Femur (tissue), 1 donor: Measurements from ENCODE around the gene IPO8.
"Not testable (repeated sequence)": the region's sequence is repeated elsewhere in the genome, so short reads cannot be mapped to it uniquely, and the experiment has no call there.

Source experiments
- DNase-seq: peaks from one replicate; pipeline ENCODE4 v3.0.0-alpha.2; 2017

The IPO8 gene

DNA sequence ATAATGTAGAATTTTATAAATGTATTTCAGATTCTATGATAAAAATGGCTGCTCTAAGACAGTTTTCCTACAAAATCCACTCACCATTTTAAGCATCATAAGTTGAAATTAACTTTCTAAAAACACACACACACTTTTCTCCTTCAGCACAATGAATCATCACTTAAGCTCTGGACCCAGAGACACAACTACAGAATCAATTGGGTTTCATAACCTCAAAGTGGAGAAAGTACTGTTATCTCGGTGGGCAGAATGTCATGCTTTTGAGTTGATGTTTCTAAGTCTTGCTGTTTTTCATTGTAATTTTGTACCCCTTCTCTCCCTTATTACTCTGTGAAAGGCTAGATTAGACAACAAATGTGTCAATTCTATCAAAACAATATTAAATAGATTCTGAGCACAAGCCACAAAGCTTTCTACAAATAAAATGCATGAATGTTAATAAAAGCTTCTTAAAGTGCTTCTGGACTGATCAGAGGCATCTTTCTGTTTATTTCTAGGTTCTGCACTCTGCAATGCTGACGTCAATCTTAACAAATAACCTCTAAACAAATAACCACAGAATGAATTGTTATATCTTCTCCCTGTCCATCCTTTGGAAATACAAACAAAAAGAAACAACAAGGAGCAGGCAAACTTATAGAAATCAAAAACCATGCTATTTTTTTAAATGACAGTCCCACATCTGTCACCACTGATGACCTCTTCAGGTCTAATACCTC is 8.2 kb downstream of the IPO8 start:
- no peak for DNase-seq

DNA sequence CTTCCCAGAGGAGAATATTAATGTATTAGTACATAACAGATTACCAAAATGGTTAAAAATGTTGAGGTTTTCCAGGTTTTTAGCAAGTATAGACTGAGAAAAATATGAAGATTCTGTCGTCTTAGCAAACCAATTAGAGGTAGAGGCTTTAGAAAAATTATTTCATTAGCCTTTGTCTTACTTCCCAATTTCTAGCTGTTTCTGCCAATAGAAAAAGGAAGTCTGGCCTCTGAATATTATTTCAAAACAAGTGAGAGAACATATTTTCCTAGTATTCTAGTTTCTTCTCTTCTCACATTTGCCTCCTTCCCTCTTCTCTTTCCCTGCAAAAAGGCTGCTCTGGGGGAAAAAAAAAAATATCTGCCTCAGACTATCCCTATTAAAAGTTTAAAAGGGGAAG is 16.4 kb downstream of the IPO8 start:
- DNase-seq: no peak

GRCh38 chr12:30678221-30678620 is 17.4 kb downstream of the IPO8 start:
- no peak for DNase-seq

DNA sequence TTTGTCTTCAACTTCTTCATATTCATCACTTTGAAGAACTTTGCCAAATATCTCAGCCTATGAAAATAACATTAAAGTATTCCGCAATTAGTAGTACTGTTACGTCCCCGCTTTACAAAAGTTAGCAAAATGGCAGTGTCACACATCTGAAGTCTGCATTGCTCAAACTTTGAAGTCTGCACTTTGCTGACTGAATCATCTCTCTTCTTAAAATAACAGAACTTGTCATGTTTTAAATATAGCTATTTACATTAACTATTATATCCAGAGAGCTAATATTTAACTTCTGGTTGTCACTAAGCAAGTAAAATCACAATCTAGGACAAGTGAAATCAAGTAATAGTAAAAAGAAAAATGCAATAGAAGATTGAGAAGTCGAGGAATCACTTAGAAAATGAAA is 34.5 kb downstream of the IPO8 start:
- DNase-seq: no peak

GRCh38 chr12:30652034-30652696 is 43.5 kb downstream of the IPO8 start:
- DNase-seq: no peak

DNA sequence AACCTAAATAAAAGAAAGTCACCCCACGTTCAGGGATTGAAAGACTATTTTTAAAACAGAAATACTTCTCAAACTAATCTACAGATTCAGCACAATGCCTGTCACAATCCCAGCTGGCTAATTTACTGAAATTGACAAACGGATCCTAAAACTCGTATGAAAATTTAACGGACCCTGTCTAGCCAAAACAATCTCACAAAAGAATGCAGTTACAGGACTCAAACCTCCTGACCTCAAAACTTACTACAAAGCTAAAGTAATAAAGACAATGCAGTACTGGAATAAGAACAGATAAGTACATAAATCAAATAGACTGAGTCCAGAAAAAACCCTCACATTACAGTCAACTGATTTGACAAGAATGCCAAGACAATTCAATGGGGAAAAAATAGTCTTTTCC is 48.8 kb downstream of the IPO8 start:
- DNase-seq: no peak

DNA sequence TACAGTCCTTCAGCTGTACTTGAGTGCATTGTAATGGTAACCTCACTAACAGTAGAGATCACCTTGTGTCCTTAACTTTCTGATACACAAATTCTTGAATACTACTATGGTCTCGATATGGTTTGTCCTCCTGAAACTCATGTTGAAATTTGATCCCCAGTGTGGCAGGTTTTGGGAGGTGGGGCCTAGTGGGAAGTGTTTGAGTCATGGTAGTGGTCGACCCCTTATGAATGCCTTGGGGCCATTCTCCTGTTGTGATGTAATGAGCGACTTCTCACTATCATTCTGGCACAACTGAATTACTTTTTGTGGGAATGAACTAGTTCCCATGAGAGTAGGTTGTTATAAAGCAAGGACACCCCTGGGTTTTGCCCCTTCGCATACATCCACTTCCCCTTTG is 52.3 kb downstream of the IPO8 start:
- no peak for DNase-seq

GRCh38 chr12:30640392-30640791 is 55.3 kb downstream of the IPO8 start:
- no peak for DNase-seq

DNA sequence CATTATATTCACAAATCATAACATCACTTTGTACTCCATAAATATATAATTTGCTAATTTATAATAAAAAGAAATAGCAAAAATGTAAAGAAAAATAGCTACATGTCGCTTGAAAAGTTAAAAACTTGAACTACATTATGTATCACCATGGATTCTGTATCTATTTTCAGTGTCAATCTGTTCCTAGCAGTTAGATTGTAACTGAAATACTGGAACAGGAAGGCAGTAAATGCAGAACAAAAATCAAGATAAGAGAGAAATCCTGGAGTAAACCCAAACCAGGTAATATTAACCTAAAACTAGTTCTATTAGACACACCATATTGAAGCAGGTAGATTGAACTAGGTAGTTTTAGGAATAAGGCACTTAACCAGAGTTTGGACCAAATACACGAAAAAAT is 60.3 kb downstream of the IPO8 start:
- no peak for DNase-seq

GRCh38 chr12:30631740-30632139 is 63.9 kb downstream of the IPO8 start:
- DNase-seq: no peak

DNA sequence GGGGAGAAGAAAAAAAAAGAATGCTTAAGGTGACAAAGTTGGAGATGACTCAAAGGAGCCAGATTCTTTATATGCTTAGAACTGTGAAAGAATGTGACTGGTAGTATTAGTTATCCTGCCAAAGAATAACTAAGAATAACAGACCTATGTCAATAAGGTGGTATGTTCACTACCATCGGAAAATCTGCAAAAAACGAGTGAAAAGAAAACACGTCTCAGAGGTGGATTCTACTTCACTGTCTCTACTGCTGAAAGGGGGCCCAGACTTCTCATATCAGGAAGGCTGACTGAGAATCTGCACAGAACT is 64.7 kb downstream of the IPO8 start:
- no peak for DNase-seq

- no peak for DNase-seq
These were observed 65.3 kb downstream of the IPO8 start for GRCh38 chr12:30630076-30630978.

DNA sequence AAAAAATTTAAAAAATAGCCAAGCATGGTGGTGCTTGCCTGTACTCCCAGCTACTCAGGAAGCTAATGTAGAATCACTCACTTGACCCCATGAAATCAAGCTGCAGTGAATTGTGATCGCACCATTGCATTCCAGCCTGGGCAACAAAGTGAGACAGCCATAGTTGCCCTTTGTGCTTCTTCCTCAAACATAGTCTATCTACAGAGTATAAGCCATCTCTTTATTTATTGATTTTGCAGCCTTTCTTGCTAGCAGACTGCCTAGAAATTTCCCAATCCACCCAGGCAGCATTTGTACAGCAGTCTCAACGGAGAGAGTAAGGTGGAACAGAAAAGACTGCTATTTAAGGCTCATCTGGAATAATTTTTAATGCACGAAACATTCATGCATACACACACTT is 68.8 kb downstream of the IPO8 start:
- DNase-seq: no peak

DNA sequence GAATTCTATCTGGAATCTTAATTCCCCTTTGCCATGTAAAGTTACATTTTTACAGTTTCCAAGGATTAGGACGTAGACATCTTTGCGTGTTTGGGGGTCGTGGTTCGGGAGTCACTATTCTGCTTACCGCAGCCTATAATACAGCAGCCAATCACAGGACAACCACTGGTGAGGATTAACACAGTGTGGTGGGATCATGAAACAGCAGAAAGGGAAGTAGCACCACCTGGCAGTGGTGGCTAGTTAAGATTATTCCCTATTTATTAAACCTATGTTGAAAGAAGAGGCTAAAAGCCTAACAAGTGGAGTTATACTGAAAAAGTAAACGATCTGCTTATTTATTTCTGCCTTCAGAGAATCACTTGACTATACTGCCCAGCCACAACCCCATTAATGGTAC is 71.7 kb downstream of the IPO8 start:
- no peak for DNase-seq

DNA sequence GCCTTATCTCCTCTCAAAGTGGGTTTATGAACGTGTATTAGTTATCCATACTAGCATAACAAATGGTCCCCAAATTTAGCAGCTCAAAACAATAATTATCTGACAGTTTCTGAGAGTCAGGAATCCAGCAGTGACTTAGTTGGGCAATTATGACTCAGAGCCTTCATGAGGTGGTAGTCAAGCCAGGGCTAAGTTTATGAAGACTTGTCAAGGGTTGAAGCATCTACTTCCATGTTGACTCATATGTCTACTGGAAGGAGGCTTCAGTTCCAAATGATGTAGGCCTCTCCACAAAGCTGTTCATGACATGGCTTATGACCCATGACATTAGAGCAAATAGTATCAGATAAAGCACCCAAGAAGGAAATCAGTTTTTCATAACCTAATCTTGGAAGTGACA is 73.2 kb downstream of the IPO8 start:
- DNase-seq: no peak

GRCh38 chr12:30621663-30622241 is 73.9 kb downstream of the IPO8 start:
- not testable (repeated sequence) for DNase-seq

DNA sequence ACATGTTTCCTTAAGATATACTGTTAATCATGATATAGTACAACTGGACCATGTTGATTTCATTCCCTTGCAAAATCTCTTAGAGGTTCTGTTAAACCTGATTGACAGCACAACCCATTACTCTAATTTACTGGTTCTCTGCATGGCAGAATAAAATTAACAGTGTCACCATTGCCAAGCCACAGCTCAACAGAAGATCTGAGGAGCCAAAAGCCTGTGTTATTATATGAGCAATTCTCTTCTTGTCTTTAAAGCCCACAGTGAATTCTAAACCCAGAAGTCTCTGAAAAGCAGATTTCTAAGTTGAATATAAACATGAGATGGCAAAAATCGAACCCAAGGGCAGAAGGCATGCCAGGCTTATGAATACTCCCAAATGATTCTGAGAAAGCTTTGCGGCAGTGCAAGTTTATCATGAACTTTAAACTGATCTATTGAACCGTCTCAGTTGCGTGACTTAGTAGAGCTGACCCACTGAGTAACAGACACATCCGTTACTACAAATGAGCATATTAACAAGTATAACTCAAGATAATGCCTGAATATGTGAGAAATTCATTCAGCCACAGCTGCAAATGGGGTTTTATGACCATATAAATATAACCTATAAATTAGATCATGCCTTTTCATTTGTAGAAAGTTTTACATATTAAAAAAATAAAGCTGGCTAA is 78.2 kb downstream of the IPO8 start:
- no peak for DNase-seq

- no peak for DNase-seq
These were observed 81.6 kb downstream of the IPO8 start for GRCh38 chr12:30614031-30614430.

DNA sequence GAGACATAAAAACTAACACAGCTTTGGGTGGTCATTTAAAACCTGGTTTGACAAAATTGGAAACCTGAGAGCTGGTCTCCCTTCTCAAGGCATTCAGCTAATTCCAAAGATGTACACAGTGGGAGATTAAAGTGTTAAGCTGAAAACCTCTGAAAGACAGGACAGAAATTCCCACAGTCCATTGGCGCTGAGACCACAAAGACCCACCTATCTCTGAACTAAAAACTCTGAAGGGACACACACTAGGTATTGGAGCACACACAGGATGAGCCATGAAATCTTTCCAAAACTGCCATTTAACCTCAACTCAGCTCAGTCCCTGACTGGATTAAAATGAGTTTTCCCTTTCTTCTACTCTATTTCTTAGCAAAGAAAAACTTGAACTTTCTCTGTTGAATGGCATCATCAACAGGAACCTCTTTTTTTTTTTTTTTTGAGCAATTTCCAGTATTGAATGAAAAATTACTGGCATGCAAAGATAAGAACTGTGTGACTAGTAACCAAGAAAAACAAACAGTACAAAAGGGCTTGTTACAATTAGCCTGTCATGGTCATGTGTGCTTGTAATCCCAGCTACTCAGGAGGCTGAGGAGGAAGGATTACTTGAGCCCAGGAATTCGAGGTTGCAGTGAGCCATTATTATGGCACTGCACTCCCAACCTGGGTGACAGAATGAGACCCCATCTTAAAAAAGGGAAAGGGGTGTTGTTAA is 82.4 kb downstream of the IPO8 start:
- no peak for DNase-seq

- no peak for DNase-seq
These were observed 85.0 kb downstream of the IPO8 start for GRCh38 chr12:30610718-30611117.

DNA sequence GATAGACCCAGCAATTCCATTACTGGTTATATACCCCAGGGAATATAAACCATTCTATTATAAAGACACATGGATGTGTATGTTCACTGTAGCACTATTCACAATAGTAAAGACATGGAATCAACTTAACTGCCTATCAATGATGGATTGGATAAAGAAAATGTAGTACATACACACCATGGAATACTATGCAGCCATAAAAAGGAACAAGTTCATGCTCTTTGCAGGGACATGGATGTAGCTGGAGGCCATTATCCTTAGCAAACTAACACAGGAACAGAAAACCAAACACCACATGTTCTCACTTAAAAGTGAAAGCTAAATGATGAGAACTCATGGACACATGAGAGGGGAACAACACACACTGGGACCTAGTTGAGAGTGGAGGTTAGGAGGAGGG is 85.8 kb downstream of the IPO8 start:
- DNase-seq: not testable (repeated sequence)

- not testable (repeated sequence) for DNase-seq
These were observed 91.4 kb downstream of the IPO8 start for GRCh38 chr12:30604302-30604701.
